Peyer's patch (tissue), 4 donors: ENCODE data around the gene NTN4.

ENCODE experiments used
- CTCF ChIP-seq, 6 experiments: fragments of 450-650 bp in 4 of 6; fragments of 200-600 bp in 2 of 6; sonication (generic) in 1 of 6; IDR thresholded peaks; one replicate each; pipeline ENCODE4 v1.5.1; 2017 to 2019; ENCODE audit warnings: antibody characterized with exemption in 6 of 6, mild to moderate bottlenecking in 3 of 6, moderate library complexity in 1 of 6
- POLR2A ChIP-seq, 2 donors: fragments of 450-650 bp; IDR thresholded peaks; one replicate each; pipeline ENCODE4 v1.5.1; 2017; ENCODE audit warnings: antibody characterized with exemption in 2 of 2, mild to moderate bottlenecking in 2 of 2, moderate library complexity in 2 of 2

- TF ChIP-seq CTCF (IDR thresholded peaks at IDR 0.05) (no peak), POLR2A (IDR thresholded peaks at IDR 0.05) (no peak)
Measured at GRCh38 chr12:95640516-95640915, 150.0 kb downstream of the NTN4 start.
